Skeletal muscle satellite cell (primary cell): ENCODE measurements around the gene SPINK9. TPM values are rescaled to one million over a fixed set of nuclear protein-coding genes. Genes with fewer than 3 reads are reported as not detected.
"Not testable (repeated sequence)": the region's sequence is repeated elsewhere in the genome, so short reads cannot be mapped to it uniquely, and the experiment has no call there.

Source experiments
- H3K27me3 ChIP-seq: 2 replicates; pipeline ENCODE4 v1.7.0; 2013; ENCODE audit warnings: low read length; ENCODE audit not compliant: control insufficient read depth, insufficient read depth
- H3K36me3 ChIP-seq: 2 replicates; pipeline ENCODE4 v1.7.0; 2013; ENCODE audit warnings: mild to moderate bottlenecking, control low read depth, low read length; ENCODE audit not compliant: insufficient read depth
- H3K4me1 ChIP-seq: 2 replicates; pipeline ENCODE4 v1.7.0; 2013; ENCODE audit warnings: low read length; ENCODE audit not compliant: control insufficient read depth, insufficient read depth
- H3K4me2 ChIP-seq: 2 replicates; pipeline ENCODE4 v1.7.0; 2013; ENCODE audit warnings: mild to moderate bottlenecking, low read length
- H3K4me3 ChIP-seq: 2 replicates; pipeline ENCODE4 v1.7.0; 2013; ENCODE audit warnings: low read length
- H3K9ac ChIP-seq: 2 replicates; pipeline ENCODE4 v1.7.0; 2013; ENCODE audit warnings: mild to moderate bottlenecking, low read depth, low read length, moderate library complexity
- H3K9me3 ChIP-seq: replicated peaks from 2 replicates; pipeline ENCODE4 v1.7.0; 2013; ENCODE audit warnings: mild to moderate bottlenecking, control low read depth, low read length
- total RNA-seq: library from RNA; depleted of rRNA; stranded (reverse); fragments of >200 nt; gene quantifications from 2 replicates; pipeline ENCODE4 v1.2.3, GENCODE V29; 2012; rRNA removed

The SPINK9 gene, protein sequence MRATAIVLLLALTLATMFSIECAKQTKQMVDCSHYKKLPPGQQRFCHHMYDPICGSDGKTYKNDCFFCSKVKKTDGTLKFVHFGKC
- not detected in 2 replicates for total RNA-seq

DNA sequence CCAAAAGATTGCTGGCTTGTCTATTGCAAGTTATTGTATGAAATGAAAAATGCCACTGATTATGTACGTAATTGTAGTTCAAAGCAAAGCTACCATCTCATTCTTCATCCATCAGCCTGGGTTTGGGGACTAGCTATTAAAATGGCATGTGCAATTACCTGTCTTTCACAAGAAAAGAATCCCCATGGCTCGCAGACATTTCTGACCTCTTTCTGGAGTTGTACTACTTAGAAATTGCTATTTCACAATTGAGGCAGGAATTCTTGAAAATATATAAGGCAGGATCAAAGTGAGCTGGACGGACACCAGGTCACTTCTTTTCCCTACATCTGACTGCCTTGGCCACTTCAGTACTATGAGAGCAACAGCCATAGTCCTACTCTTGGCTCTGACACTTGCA lies at the start of gene SPINK9:
TSS of gene SPINK9 (plus strand) at position 301 of the 400 bp plus-strand sequence. CDS start at position 356, 55 bp downstream.
- Histone ChIP-seq H3K4me1 (no peaks in the 10 kb centered on the region), H3K4me2 (no peak within 1 kb of the TSS), H3K4me3 (no peak within 1 kb of the TSS), H3K27me3 (no peaks in the 10 kb centered on the region), H3K9me3 (no peaks in the 10 kb centered on the region), H3K9ac (no peak within 1 kb of the TSS), H3K36me3 (no peaks in the 10 kb centered on the region)

DNA sequence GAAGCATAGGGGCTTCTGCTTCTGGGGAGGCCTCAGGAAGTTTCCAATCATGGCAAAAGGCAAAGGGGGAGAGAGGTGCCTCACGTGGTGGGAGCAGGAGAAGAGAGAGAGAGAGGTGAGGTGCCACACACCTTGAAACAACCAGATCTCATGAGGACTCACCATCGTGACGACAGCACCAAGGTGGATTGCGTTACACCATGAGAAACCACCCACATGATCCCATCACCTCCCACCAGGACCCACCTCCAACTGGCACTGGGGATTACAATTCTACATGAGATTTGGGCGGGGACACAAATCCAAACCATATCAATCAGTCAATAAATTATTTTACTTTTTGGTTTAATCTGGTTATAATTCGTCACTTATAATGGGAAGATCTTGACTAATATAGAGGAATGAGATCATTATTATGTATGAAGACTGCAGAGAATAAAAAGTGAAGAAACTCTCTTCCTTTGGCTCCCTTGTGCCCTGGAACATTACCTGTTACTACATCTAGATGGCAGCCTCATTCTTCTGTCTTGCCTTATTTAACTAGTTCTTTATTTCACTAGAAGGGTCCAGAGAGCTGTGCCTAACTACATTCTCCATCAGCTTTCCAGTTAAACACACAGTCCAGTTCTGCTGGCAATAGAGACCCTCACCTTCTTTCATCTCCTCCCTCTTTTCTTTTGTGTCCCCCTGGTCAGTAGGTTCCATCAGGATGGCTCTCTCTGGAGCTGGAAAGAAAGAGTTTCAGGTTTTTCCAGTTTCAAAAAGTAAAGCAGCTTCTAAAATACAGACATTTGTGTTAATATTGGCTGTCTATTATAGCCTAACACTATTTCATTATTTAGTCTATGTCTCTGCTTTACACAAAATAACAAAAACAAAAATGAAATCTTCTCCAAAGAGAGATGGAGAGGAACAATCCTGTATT lies 44.8 kb upstream of the SPINK9 start:
- Histone ChIP-seq H3K4me2 (no peak overlapping the region), H3K4me3 (no peak overlapping the region), H3K4me1 (no peaks in the 10 kb centered on the region), H3K9ac (no peak overlapping the region), H3K9me3 (no peaks in the 10 kb centered on the region), H3K27me3 (no peaks in the 10 kb centered on the region), H3K36me3 (no peaks in the 10 kb centered on the region)

DNA sequence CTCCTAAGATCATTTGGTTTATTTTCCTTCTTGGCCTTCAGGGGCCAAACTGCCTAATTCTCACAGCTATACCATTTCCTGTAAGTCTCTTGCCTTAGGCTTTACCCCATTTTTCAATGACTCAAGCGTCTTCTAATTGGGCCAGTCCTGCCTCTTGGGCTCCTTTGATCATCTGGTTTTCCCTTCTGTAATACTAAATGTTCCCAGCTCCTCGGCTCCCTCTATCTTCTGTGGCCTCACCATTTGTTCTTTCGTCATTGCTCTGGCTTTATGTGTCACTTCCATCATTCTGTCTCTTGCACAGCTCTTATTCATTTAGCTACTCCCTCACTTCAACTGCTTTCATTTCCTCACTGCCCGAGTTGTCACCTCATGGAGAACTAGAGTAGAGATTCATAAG lies 37.6 kb upstream of the SPINK9 start:
- H3K9ac ChIP-seq = no peak overlapping the region
- H3K4me2 ChIP-seq = no peak overlapping the region
- no peaks in the 10 kb centered on the region for H3K9me3 ChIP-seq
- no peak overlapping the region for H3K4me3 ChIP-seq
- no peaks in the 10 kb centered on the region for H3K27me3 ChIP-seq
- no peaks in the 10 kb centered on the region for H3K36me3 ChIP-seq
- H3K4me1 ChIP-seq = no peaks in the 10 kb centered on the region

DNA sequence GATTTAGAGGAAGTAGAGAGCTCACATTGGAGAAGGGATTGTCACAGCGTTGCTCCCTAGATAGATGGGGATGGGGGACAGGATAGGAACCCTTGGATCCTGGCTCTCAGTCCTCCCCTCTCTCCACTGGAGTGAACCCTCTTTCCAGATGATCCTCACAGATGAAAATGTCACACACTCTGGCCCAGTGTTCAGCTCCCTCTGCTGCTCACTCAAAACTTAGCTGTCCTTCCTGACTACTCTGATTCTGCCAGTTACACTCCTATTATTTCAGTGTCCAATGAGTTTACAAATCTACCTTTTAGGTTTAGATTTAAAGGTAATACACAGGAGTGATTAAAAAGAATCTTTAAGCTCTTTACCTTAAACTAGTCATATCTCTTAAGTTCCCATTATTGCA lies 28.9 kb upstream of the SPINK9 start:
- Histone ChIP-seq H3K27me3 (no peaks in the 10 kb centered on the region), H3K9ac (no peak overlapping the region), H3K9me3 (no peaks in the 10 kb centered on the region), H3K4me3 (no peak overlapping the region), H3K36me3 (no peaks in the 10 kb centered on the region), H3K4me2 (no peak overlapping the region), H3K4me1 (no peaks in the 10 kb centered on the region)

DNA sequence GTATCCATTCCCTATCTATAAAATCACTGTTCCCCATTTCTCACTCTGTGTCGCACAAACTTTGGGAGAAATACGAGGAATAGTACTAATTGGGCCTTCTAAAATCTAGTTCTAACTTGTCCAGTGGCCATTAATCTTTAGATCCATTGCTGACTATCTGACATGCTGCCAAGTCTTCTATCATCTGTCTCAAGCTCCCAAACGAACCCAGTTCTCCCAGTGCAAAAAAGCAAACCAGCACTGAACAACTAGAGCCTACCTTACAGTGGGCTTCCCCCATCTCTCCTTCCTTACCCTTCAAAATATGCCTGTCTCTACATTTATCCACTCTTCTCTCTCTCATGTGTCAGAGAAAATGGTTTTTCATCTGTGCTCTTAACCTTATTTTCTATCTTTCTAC lies 26.3 kb upstream of the SPINK9 start:
- no peaks in the 10 kb centered on the region for H3K27me3 ChIP-seq
- no peaks in the 10 kb centered on the region for H3K9me3 ChIP-seq
- no peaks in the 10 kb centered on the region for H3K4me1 ChIP-seq
- no peak overlapping the region for H3K4me3 ChIP-seq
- H3K36me3 ChIP-seq = no peaks in the 10 kb centered on the region
- H3K9ac ChIP-seq = no peak overlapping the region
- H3K4me2 ChIP-seq = no peak overlapping the region

DNA sequence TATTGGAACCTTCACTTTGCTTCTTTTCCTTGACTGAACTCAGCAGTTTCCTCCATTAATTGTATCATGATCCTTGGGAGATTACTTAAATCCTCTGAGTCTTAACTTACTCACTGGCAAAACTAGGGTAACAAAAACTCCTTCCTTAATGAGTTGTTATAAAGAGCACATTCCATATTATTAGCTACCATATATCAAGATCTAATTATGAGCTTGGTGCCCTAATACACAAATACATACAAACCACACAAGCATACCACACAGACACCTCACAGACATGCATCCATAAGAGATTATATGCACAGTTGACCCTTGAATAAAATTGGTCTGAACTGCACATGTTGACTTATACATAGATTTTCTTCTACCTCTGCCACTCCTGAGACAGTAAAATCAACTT lies 25.6 kb upstream of the SPINK9 start:
- Histone ChIP-seq H3K9me3 (no peaks in the 10 kb centered on the region), H3K4me2 (no peak overlapping the region), H3K9ac (no peak overlapping the region), H3K4me1 (no peaks in the 10 kb centered on the region), H3K36me3 (no peaks in the 10 kb centered on the region), H3K27me3 (no peaks in the 10 kb centered on the region), H3K4me3 (no peak overlapping the region)

DNA sequence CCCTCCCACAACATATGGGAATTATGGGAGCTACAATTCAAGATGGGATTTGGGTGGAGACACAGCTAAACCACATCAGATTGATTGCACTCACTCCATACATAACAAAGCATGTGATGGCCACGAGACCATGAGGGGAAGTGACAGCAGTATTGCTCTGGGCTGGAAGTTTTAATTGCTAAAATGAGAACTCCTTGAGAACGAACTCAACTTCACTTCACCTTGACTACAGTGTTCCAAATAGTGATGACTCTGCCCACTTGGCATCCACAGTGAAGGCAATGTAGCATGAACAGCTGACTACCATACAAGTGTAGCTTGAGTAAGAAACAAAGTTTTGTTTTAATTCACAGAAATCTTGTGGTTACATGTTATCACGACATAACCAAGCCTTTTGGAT lies 23.9 kb upstream of the SPINK9 start:
- Histone ChIP-seq H3K36me3 (no peaks in the 10 kb centered on the region), H3K27me3 (no peaks in the 10 kb centered on the region)

DNA sequence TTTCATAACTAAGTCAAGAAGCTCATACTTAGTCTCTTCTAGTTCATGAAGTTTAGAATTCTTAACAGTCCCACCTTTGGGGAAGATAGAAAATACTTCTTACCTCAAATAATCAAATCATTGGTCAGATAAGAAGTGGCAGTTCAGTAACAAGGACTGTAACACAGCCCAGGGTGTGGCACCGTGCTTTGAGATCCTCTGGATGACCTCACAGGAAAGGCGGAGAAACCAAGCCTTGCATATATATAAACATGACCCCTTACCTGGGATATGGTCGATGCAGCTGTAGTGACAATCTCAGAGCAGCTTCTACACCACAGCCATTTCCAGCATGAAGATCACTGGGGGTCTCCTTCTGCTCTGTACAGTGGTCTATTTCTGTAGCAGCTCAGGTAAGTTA lies 23.2 kb upstream of the SPINK9 start, which contains the start of gene SPINK7:
TSS of gene SPINK7 (plus strand) at position 271 of the 400 bp plus-strand sequence. CDS start at position 332, 61 bp downstream.
- no peaks in the 10 kb centered on the region for H3K36me3 ChIP-seq
- no peaks in the 10 kb centered on the region for H3K27me3 ChIP-seq
- H3K9ac ChIP-seq = no peak within 1 kb of the TSS
- no peak within 1 kb of the TSS for H3K4me3 ChIP-seq
- no peaks in the 10 kb centered on the region for H3K4me1 ChIP-seq
- H3K9me3 ChIP-seq = no peaks in the 10 kb centered on the region
- H3K4me2 ChIP-seq = no peak within 1 kb of the TSS

More for the DNA sequence above, 23.9 kb upstream of the SPINK9 start:
- Histone ChIP-seq H3K4me1 (no peaks in the 10 kb centered on the region), H3K9me3 (no peaks in the 10 kb centered on the region), H3K4me2 (no peak overlapping the region), H3K9ac (no peak overlapping the region), H3K4me3 (no peak overlapping the region)

DNA sequence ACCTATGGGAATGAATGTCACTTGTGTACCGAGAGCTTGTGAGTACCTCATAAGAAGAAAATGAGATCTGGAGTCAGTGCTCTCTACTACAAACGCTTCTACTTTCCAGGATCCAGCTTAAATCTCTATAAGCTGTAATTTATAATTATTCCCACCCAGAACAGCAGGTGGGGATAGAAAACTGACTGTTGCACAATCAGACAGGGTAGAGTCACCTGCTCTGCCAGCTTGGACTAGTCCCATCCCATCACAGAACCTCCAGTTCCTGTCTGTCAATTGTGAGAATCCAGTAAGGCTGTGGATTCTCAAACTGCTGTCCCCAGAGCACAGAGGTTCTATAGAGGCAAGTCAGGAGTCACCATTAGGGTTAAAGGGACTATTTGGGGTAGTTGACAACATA lies 21.2 kb upstream of the SPINK9 start:
- Histone ChIP-seq H3K9me3 (no peaks in the 10 kb centered on the region), H3K9ac (no peak overlapping the region), H3K4me3 (no peak overlapping the region), H3K4me1 (no peaks in the 10 kb centered on the region), H3K27me3 (no peaks in the 10 kb centered on the region), H3K4me2 (no peak overlapping the region), H3K36me3 (no peaks in the 10 kb centered on the region)

DNA sequence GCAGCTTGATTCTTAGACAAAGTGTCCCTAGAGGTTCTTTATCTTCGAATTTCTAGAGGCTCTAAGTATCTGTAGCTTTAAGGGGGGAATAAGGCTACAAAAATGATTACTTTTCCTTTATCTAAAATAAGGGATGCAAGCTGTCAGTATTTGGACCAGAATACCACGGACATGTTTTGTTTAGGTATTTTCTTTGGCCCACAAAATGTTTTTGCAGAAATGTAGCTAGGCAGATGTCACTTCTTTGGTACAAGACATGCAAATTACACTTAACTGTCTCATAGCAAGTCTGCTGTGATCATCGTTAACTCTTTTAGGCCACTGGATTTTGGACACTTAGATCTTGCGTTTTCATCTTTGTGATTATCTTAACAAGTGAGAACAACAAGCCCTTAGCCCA lies 20.6 kb upstream of the SPINK9 start:
- no peak overlapping the region for H3K4me3 ChIP-seq

DNA sequence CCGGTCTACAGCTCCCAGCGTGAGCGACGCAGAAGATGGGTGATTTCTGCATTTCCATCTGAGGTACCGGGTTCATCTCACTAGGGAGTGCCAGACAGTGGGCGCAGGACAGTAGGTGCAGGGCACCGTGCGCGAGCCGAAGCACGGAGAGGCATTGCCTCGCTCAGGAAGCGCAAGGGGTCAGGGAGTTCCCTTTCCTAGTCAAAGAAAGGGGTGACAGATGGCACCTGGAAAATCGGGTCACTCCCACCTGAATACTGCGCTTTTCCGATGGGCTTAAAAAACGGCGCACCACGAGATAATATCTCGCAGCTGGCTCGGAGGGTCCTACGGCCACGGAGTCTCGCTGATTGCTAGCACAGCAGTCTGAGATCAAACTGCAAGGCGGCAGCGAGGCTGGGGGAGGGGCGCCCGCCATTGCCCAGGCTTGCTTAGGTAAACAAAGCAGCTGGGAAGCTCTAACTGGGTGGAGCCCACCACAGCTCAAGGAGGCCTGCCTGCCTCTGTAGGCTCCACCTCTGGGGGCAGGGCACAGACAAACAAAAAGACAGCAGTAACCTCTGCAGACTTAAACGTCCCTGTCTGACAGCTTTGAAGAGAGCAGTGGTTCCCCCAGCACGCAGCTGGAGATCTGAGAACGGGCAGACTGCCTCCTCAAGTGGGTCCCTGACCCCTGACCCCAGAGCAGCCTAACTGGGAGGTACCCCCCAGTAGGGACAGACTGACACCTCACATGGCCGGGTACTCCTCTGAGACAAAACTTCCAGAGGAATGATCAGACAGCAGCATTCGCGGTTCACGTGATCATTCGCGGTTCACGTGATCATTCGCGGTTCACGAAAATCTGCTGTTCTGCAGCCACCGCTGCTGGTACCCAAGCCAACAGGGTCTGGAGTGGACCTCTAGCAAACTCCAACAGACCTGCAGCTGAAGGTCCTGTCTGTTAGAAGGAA lies 15.1 kb upstream of the SPINK9 start:
- peak overlapping the region; percentile 72 for H3K4me2 ChIP-seq
- H3K4me3 ChIP-seq = peak overlapping the region; percentile 49
- H3K9ac ChIP-seq, H3K27me3 ChIP-seq, H3K4me1 ChIP-seq, H3K36me3 ChIP-seq, H3K9me3 ChIP-seq: not testable (repeated sequence)

More for the DNA sequence above, 20.6 kb upstream of the SPINK9 start:
- H3K4me1 ChIP-seq = no peaks in the 10 kb centered on the region
- H3K27me3 ChIP-seq = no peaks in the 10 kb centered on the region
- no peaks in the 10 kb centered on the region for H3K36me3 ChIP-seq
- H3K4me2 ChIP-seq = no peak overlapping the region
- H3K9me3 ChIP-seq = no peaks in the 10 kb centered on the region
- no peak overlapping the region for H3K9ac ChIP-seq
